ENCODE measurements around the gene COTL1.

GRCh38 chr16:84541999-84542817 lies 75.7 kb downstream of the COTL1 start:
- TF ChIP-seq CTCF (conservative IDR thresholded peaks at IDR 0.05; ENCODE audit: low read length) (no peak), EZH2phosphoT487 (IDR thresholded peaks at IDR 0.05; ENCODE audit: borderline replicate concordance, low read depth, low read length) (no peak)

Measured in OCI-LY7 (cell line).